IMR-90 (cell line): ENCODE data around the gene TUFM. TPM values are rescaled to one million over a fixed set of nuclear protein-coding genes. Genes with fewer than 3 reads are reported as not detected.

Experiments used
- ATAC-seq: fragments of 200-7000 bp; cut with Tn5 transposase; 2 replicates; pipeline ENCODE4 v1.9.1; 2020; ENCODE audit warnings: low read depth, mild to moderate bottlenecking, moderate library complexity
- BruUV-seq: library from RNA; stranded (reverse); fragments of 400-500 nt; replicated peaks from 2 replicates; lab custom pipeline; 2021; lab: Mats Ljungman, UMichigan
- CTCF ChIA-PET: fragments of 300-600 bp; formaldehyde crosslinking; extraction: SDS; loops from one replicate; lab custom pipeline; 2021; ENCODE audit warnings: antibody characterized with exemption; lab: Yijun Ruan, JAX
- POLR2A ChIA-PET: fragments of 300-600 bp; sonication (Branson Sonifier 250); formaldehyde crosslinking; loops from one replicate; lab custom pipeline; 2022; ENCODE audit warnings: antibody characterized with exemption; ENCODE audit not compliant: unreplicated experiment; lab: Charles Lee
- DNase-seq: peaks from one replicate; pipeline ENCODE4 v3.0.0; 2013
- H2AFZ ChIP-seq: replicated peaks from 2 replicates; pipeline ENCODE3; 2013; ENCODE audit warnings: low read length, mild to moderate bottlenecking; ENCODE audit not compliant: poor library complexity
- H2AK5ac ChIP-seq: 2 replicates; pipeline ENCODE4 v1.6.1; 2013; ENCODE audit warnings: low read depth, low read length, inconsistent platforms
- H2AK9ac ChIP-seq: replicated peaks from 2 replicates; pipeline ENCODE3; 2013; ENCODE audit warnings: mild to moderate bottlenecking, low read depth, low read length, moderate library complexity; ENCODE audit not compliant: poor library complexity
- H2BK120ac ChIP-seq: 2 replicates; pipeline ENCODE4 v1.6.1; 2013; ENCODE audit warnings: low read depth, low read length, inconsistent platforms
- H2BK15ac ChIP-seq: 3 replicates; pipeline ENCODE4 v1.6.1; 2013; ENCODE audit warnings: low read depth, low read length, inconsistent platforms
- H2BK20ac ChIP-seq: 2 replicates; pipeline ENCODE4 v1.6.1; 2013; ENCODE audit warnings: low read depth, mild to moderate bottlenecking, inconsistent platforms, low read length, moderate library complexity
- H2BK5ac ChIP-seq: 2 replicates; pipeline ENCODE4 v1.6.1; 2013; ENCODE audit warnings: mild to moderate bottlenecking, low read depth, low read length, inconsistent platforms; ENCODE audit not compliant: poor library complexity, severe bottlenecking
- H3K14ac ChIP-seq: replicated peaks from 2 replicates; pipeline ENCODE4 v1.6.1; 2013; ENCODE audit warnings: low read depth, low read length, inconsistent platforms
- H3K18ac ChIP-seq: 2 replicates; pipeline ENCODE4 v1.6.1; 2013; ENCODE audit warnings: low read depth, low read length, control low read depth
- H3K23ac ChIP-seq: 2 replicates; pipeline ENCODE4 v1.6.1; 2013; ENCODE audit warnings: low read depth, low read length, inconsistent platforms
- H3K27ac ChIP-seq: 2 replicates; pipeline ENCODE4 v1.5.1; 2013; ENCODE audit warnings: mild to moderate bottlenecking, control low read depth, low read length; ENCODE audit not compliant: insufficient read depth
- H3K27me3 ChIP-seq: 2 replicates; pipeline ENCODE4 v1.6.1; 2013; ENCODE audit warnings: low read length; ENCODE audit not compliant: control insufficient read depth, insufficient read depth
- H3K36me3 ChIP-seq: 2 replicates; pipeline ENCODE4 v1.6.1; 2013; ENCODE audit warnings: low read length, mixed read lengths; ENCODE audit not compliant: control insufficient read depth, insufficient read depth
- H3K4ac ChIP-seq: 2 replicates; pipeline ENCODE4 v1.6.1; 2013; ENCODE audit warnings: low read depth, low read length, inconsistent platforms
- H3K4me1 ChIP-seq: 2 replicates; pipeline ENCODE4 v1.6.1; 2013; ENCODE audit warnings: low read length, mixed read lengths; ENCODE audit not compliant: control insufficient read depth, insufficient read depth
- H3K4me2 ChIP-seq: 2 replicates; pipeline ENCODE4 v1.6.1; 2013; ENCODE audit warnings: low read depth, mild to moderate bottlenecking, control low read depth, low read length, moderate library complexity
- H3K4me3 ChIP-seq: 2 replicates; pipeline ENCODE4 v1.5.1; 2013; ENCODE audit warnings: low read depth, mild to moderate bottlenecking, control low read depth, low read length, moderate library complexity; ENCODE audit not compliant: insufficient read depth
- H3K56ac ChIP-seq: 2 replicates; pipeline ENCODE4 v1.6.1; 2013; ENCODE audit warnings: low read length, inconsistent platforms; ENCODE audit not compliant: insufficient read depth; ENCODE audit errors: extremely low read depth
- H3K79me1 ChIP-seq, 2 experiments: 2 replicates each; pipeline ENCODE4 v1.6.1; 2013; ENCODE audit warnings: low read length in 2 of 2, inconsistent platforms in 1 of 2, low read depth in 1 of 2
- H3K9ac ChIP-seq: 2 replicates; pipeline ENCODE4 v1.6.1; 2013; ENCODE audit warnings: low read depth, low read length, control low read depth
- H3K9me1 ChIP-seq: 2 replicates; pipeline ENCODE4 v1.6.1; 2013; ENCODE audit warnings: low read length, inconsistent platforms; ENCODE audit not compliant: insufficient read depth
- H3K9me3 ChIP-seq: 2 replicates; pipeline ENCODE4 v1.6.1; 2013; ENCODE audit warnings: low read length; ENCODE audit not compliant: control insufficient read depth, insufficient read depth
- H4K20me1 ChIP-seq: 2 replicates; pipeline ENCODE4 v1.6.1; 2013; ENCODE audit warnings: low read length, inconsistent platforms; ENCODE audit not compliant: insufficient read depth
- H4K5ac ChIP-seq: 2 replicates; pipeline ENCODE4 v1.6.1; 2013; ENCODE audit warnings: mild to moderate bottlenecking, low read depth, low read length, control low read depth
- H4K8ac ChIP-seq, 2 experiments: 2 replicates each; pipeline ENCODE4 v1.6.1; 2013; ENCODE audit warnings: low read depth in 2 of 2, low read length in 2 of 2, control low read depth in 1 of 2, inconsistent platforms in 1 of 2
- H4K91ac ChIP-seq: 2 replicates; pipeline ENCODE4 v1.6.1; 2013; ENCODE audit warnings: low read depth, low read length, inconsistent platforms; ENCODE audit not compliant: insufficient read depth
- BHLHE40 ChIP-seq: fragments of 150-350 bp; IDR thresholded peaks from 2 replicates; pipeline ENCODE4 v1.6.1; 2016; ENCODE audit warnings: mild to moderate bottlenecking, low read depth, low read length
- CEBPB ChIP-seq: IDR thresholded peaks from 2 replicates; pipeline ENCODE4 v1.6.1; 2012; ENCODE audit warnings: low read depth, low read length, improper control_type of control experiment
- CHD1 ChIP-seq: IDR thresholded peaks from 2 replicates; pipeline ENCODE4 v1.6.1; 2012; ENCODE audit warnings: low read depth, low read length, improper control_type of control experiment
- ELK1 ChIP-seq: fragments of 150-350 bp; IDR thresholded peaks from 2 replicates; pipeline ENCODE4 v1.6.1; 2016; ENCODE audit warnings: low read depth, mild to moderate bottlenecking, low read length, moderate library complexity, borderline replicate concordance
- FOS ChIP-seq: fragments of 150-350 bp; IDR thresholded peaks from 2 replicates; pipeline ENCODE4 v1.6.1; 2016; ENCODE audit warnings: low read depth, low read length
- MAFK ChIP-seq: IDR thresholded peaks from 2 replicates; pipeline ENCODE4 v1.6.1; 2012; ENCODE audit warnings: low read depth, low read length, improper control_type of control experiment
- MAZ ChIP-seq: IDR thresholded peaks from 2 replicates; pipeline ENCODE4 v1.6.1; 2012; ENCODE audit warnings: low read depth, mild to moderate bottlenecking, low read length, improper control_type of control experiment, moderate library complexity, borderline replicate concordance
- MXI1 ChIP-seq: IDR thresholded peaks from 2 replicates; pipeline ENCODE4 v1.6.1; 2012; ENCODE audit warnings: low read depth, mild to moderate bottlenecking, low read length, moderate library complexity, borderline replicate concordance
- NFE2L2 ChIP-seq: fragments of 150-350 bp; IDR thresholded peaks from 2 replicates; pipeline ENCODE4 v1.6.1; 2016; ENCODE audit warnings: low read depth, mild to moderate bottlenecking, low read length
- POLR2A ChIP-seq: IDR thresholded peaks from 2 replicates; pipeline ENCODE4 v1.6.1; 2012; ENCODE audit warnings: mild to moderate bottlenecking, low read depth, low read length
- RAD21 ChIP-seq: IDR thresholded peaks from 2 replicates; pipeline ENCODE4 v1.6.1; 2012; ENCODE audit warnings: low read length, improper control_type of control experiment
- RCOR1 ChIP-seq: IDR thresholded peaks from 2 replicates; pipeline ENCODE4 v1.6.1; 2012; ENCODE audit warnings: mild to moderate bottlenecking, low read length, improper control_type of control experiment; ENCODE audit not compliant: insufficient replicate concordance
- SMC3 ChIP-seq: fragments of 150-350 bp; IDR thresholded peaks from 2 replicates; pipeline ENCODE4 v1.6.1; 2016; ENCODE audit warnings: low read depth, mild to moderate bottlenecking, antibody characterized with exemption, low read length, moderate library complexity
- USF2 ChIP-seq: fragments of 150-350 bp; IDR thresholded peaks from 2 replicates; pipeline ENCODE4 v1.6.1; 2017; ENCODE audit warnings: mild to moderate bottlenecking, antibody characterized with exemption, low read length, low read depth
- WGBS, 2 experiments: methylation state at CpG; one replicate each; pipeline versions ENCODE4 v1.1.5 to v1.1.7; 2013; ENCODE audit warnings: missing lambda C conversion rate in 2 of 2; ENCODE audit not compliant: insufficient read length in 1 of 2; ENCODE audit errors: extremely low coverage in 2 of 2; 5-methylcytosine and 5-hydroxymethylcytosine counted together
- dilution Hi-C: fragments of 300-500 bp; cut with HindIII; formaldehyde crosslinking; loops from one replicate; pipeline ENCODE4 v1.14.3; 2018; ENCODE audit warnings: low sequenced_read_pairs; ENCODE audit not compliant: unreplicated experiment
- in situ Hi-C: fragments of 300-500 bp; cut with MboI; formaldehyde crosslinking; loops from 3 replicates; pipeline ENCODE4 v1.14.3; 2019; ENCODE audit warnings: low sequenced_read_pairs, inconsistent platforms, mixed read lengths
- intact Hi-C: fragments of 100-400 bp; cut with micrococcal nuclease; formaldehyde crosslinking; loops from 2 replicates; pipeline ENCODE4 v1.10.0; 2022
- polyA plus RNA-seq, 3 experiments: library from polyadenylated mRNA; depleted of rRNA; stranded (reverse); fragments of >200 nt; gene quantifications; 2 replicates each; pipeline ENCODE4 v1.2.3, GENCODE V29; 2012; ENCODE audit warnings: low replicate concordance in 1 of 3
- total RNA-seq: library from RNA; depleted of rRNA; stranded (reverse); fragments of >200 nt; gene quantifications from 2 replicates; pipeline ENCODE4 v1.2.3, GENCODE V29; 2012
- TF ChIP-seq, protein P1 (sequence below): conservative IDR thresholded peaks from 2 replicates; pipeline ENCODE4 v1.5.1; 2012; ENCODE audit warnings: mild to moderate bottlenecking, low read depth, low read length, improper control_type of control experiment

TUFM gene
- total and polyA plus RNA-seq, 2 of the 4 experiments (the other 2 are of a cell fraction): 80.3 to 126 TPM

GRCh38 chr16:28873543-28874201 lies 27.5 kb upstream of the TUFM start:
- in situ Hi-C loops: no loop called here
- Histone ChIP-seq H3K56ac (no peak overlapping the region), H3K4ac (no peak overlapping the region), H4K91ac (no peak overlapping the region), H3K4me2 (no peak overlapping the region), H2AFZ (no peak overlapping the region), H3K27me3 (no peaks in the 10 kb centered on the region), H3K4me1 (no peaks in the 10 kb centered on the region), H3K4me3 (no peak overlapping the region), H3K9ac (no peak overlapping the region), H3K18ac (no peak overlapping the region), H2BK20ac (no peak overlapping the region), H2BK5ac (no peak overlapping the region), H2AK5ac (no peak overlapping the region), H3K14ac (no peak overlapping the region), H3K9me3 (no peaks in the 10 kb centered on the region), H2BK15ac (no peak overlapping the region), H2BK120ac (no peak overlapping the region), H4K20me1 (no peaks in the 10 kb centered on the region), H3K79me1 (peaks cover 9 to 21% of the 10 kb centered on the region in 2 experiments; a peak in 3 of 4 replicates), H3K9me1 (no peaks in the 10 kb centered on the region), H3K36me3 (peaks cover 49% of the 10 kb centered on the region), H3K23ac (no peak overlapping the region), H4K5ac (no peak overlapping the region), H2AK9ac (peak overlapping the region; percentile 37), H4K8ac (no peak overlapping the region), H3K27ac (no peak overlapping the region)
- intact Hi-C loops: loop anchor here (1.0 kb wide), 1 partner anchor 72 kb away; no protein-coding TSS in a partner anchor
- dilution Hi-C loops: no loop called here
- ChIA-PET POLR2A (no interaction called here), CTCF (interaction anchor here (0.9 to 1.1 kb wide), 2 partner anchors 9 to 27 kb away, joined by 4 read pairs; partner anchors contain the start of gene TUFM)
- DNase-seq (no peak), ATAC-seq (peak; percentile 64)
- 92% methylated on average over 5 of the region's 18 CpGs; no CpG with 5 or more reads in 1 of the 2 experiments for WGBS, 2 experiments
- no TSS peak for BruUV-seq
- TF ChIP-seq MAZ: peak; percentile 63; the same call in 1 of the 2 replicates
- TF ChIP-seq ELK1: no peak
- peak; percentile 29; the same call in 1 of the 2 replicates for TF ChIP-seq SMC3
- TF ChIP-seq RCOR1: no peak
- TF ChIP-seq POLR2A: no peak
- TF ChIP-seq FOS: no peak
- TF ChIP-seq NFE2L2: no peak
- no peak for TF ChIP-seq CHD1
- no peak for TF ChIP-seq MXI1
- peak; percentile 28 for TF ChIP-seq RAD21
- no peak for TF ChIP-seq USF2
- TF ChIP-seq CEBPB: no peak
- TF ChIP-seq, protein P1, sequence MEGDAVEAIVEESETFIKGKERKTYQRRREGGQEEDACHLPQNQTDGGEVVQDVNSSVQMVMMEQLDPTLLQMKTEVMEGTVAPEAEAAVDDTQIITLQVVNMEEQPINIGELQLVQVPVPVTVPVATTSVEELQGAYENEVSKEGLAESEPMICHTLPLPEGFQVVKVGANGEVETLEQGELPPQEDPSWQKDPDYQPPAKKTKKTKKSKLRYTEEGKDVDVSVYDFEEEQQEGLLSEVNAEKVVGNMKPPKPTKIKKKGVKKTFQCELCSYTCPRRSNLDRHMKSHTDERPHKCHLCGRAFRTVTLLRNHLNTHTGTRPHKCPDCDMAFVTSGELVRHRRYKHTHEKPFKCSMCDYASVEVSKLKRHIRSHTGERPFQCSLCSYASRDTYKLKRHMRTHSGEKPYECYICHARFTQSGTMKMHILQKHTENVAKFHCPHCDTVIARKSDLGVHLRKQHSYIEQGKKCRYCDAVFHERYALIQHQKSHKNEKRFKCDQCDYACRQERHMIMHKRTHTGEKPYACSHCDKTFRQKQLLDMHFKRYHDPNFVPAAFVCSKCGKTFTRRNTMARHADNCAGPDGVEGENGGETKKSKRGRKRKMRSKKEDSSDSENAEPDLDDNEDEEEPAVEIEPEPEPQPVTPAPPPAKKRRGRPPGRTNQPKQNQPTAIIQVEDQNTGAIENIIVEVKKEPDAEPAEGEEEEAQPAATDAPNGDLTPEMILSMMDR: peak; percentile 52
- no peak for TF ChIP-seq BHLHE40
- TF ChIP-seq MAFK: no peak
